HepG2 (cell line): ENCODE measurements around the gene SIX4. TPM values are rescaled to one million over a fixed set of nuclear protein-coding genes. Genes with fewer than 3 reads are reported as not detected.

Experiments
- BHLHE40 ChIP-seq: IDR thresholded peaks from 2 replicates; pipeline ENCODE4 v1.6.1; 2011; ENCODE audit warnings: low read length, improper control_type of control experiment
- BRF2 ChIP-seq: sonication (generic); formaldehyde crosslinking; IDR thresholded peaks from 2 replicates; pipeline ENCODE4 v1.8.1; 2022; ENCODE audit warnings: mild to moderate bottlenecking, missing genetic modification reagents
- EEA1 ChIP-seq: sonication (generic); formaldehyde crosslinking; IDR thresholded peaks from 2 replicates; pipeline ENCODE4 v1.5.1; 2020; ENCODE audit warnings: mild to moderate bottlenecking, missing genetic modification reagents, borderline replicate concordance
- EHMT2 ChIP-seq: fragments of 200-600 bp; sonication (generic); IDR thresholded peaks from 2 replicates; pipeline ENCODE4 v1.7.0; 2017; ENCODE audit warnings: antibody characterized with exemption, low read depth, low read length, borderline replicate concordance
- ELF3 ChIP-seq: IDR thresholded peaks from 2 replicates; pipeline ENCODE4 v1.6.1; 2016; ENCODE audit warnings: missing genetic modification reagents, missing compliant biosample characterization
- FOXA3 ChIP-seq: IDR thresholded peaks from 2 replicates; pipeline ENCODE4 v1.6.1; 2016; ENCODE audit warnings: missing genetic modification reagents, missing compliant biosample characterization
- FOXO1 ChIP-seq: sonication (generic); formaldehyde crosslinking; IDR thresholded peaks from 2 replicates; pipeline ENCODE4 v1.4.0; 2020; ENCODE audit warnings: missing genetic modification reagents
- GTF2F1 ChIP-seq: fragments of 150-350 bp; IDR thresholded peaks from 2 replicates; pipeline ENCODE4 v1.6.1; 2014; ENCODE audit warnings: low read length
- HHEX ChIP-seq: IDR thresholded peaks from 2 replicates; pipeline ENCODE4 v1.6.1; 2016; ENCODE audit warnings: control low read depth
- HNRNPUL1 ChIP-seq: fragments of 200-400 bp; formaldehyde crosslinking; IDR thresholded peaks from 2 replicates; pipeline ENCODE4 v1.6.1; 2017; ENCODE audit warnings: low read depth, mild to moderate bottlenecking, low read length, moderate library complexity
- JUN ChIP-seq: sonication (generic); formaldehyde crosslinking; IDR thresholded peaks from 2 replicates; pipeline ENCODE4 v1.4.0; 2020; ENCODE audit warnings: mild to moderate bottlenecking, missing genetic modification reagents
- KDM4B ChIP-seq: sonication (generic); formaldehyde crosslinking; IDR thresholded peaks from 2 replicates; pipeline ENCODE4 v1.4.0; 2020; ENCODE audit warnings: missing genetic modification reagents
- KDM5B ChIP-seq: sonication (generic); formaldehyde crosslinking; IDR thresholded peaks from 2 replicates; pipeline ENCODE4 v1.4.0; 2020; ENCODE audit warnings: missing genetic modification reagents, mild to moderate bottlenecking, borderline replicate concordance
- LCORL ChIP-seq, 2 experiments: fragments of 450-650 bp in 1 of 2; sonication (generic) in 1 of 2; formaldehyde crosslinking in 1 of 2; IDR thresholded peaks; 2 replicates each; pipeline versions ENCODE4 v1.5.0 to v1.6.1; 2017 to 2020; ENCODE audit warnings: antibody characterized with exemption in 1 of 2, missing genetic modification reagents in 1 of 2
- MTA3 ChIP-seq: sonication (generic); formaldehyde crosslinking; IDR thresholded peaks from 2 replicates; pipeline ENCODE4 v1.4.0; 2020; ENCODE audit warnings: missing genetic modification reagents
- MTF2 ChIP-seq: sonication (generic); formaldehyde crosslinking; IDR thresholded peaks from 2 replicates; pipeline ENCODE4 v1.5.0; 2020; ENCODE audit warnings: missing genetic modification reagents, borderline replicate concordance
- NRL ChIP-seq: sonication (generic); formaldehyde crosslinking; IDR thresholded peaks from 2 replicates; pipeline ENCODE4 v1.5.0; 2020; ENCODE audit warnings: missing genetic modification reagents, mild to moderate bottlenecking, moderate library complexity, borderline replicate concordance
- RBAK ChIP-seq: sonication (generic); formaldehyde crosslinking; IDR thresholded peaks from 2 replicates; pipeline ENCODE4 v1.5.1; 2020; ENCODE audit warnings: mild to moderate bottlenecking, missing genetic modification reagents
- RBM39 ChIP-seq: fragments of 200-400 bp; formaldehyde crosslinking; IDR thresholded peaks from one replicate; pipeline ENCODE4 v1.6.1; 2018; ENCODE audit warnings: antibody characterized with exemption, mild to moderate bottlenecking, low read depth, low read length; ENCODE audit not compliant: poor library complexity, severe bottlenecking
- SP140L ChIP-seq: sonication (generic); formaldehyde crosslinking; IDR thresholded peaks from 2 replicates; pipeline ENCODE4 v1.4.0; 2020; ENCODE audit warnings: missing genetic modification reagents, borderline replicate concordance
- TOPORS ChIP-seq: sonication (generic); formaldehyde crosslinking; IDR thresholded peaks from 2 replicates; pipeline ENCODE4 v1.8.0; 2023; ENCODE audit warnings: mild to moderate bottlenecking, missing genetic modification reagents
- TSC22D2 ChIP-seq: sonication (generic); formaldehyde crosslinking; IDR thresholded peaks from 2 replicates; pipeline ENCODE4 v1.5.1; 2020; ENCODE audit warnings: missing genetic modification reagents, mild to moderate bottlenecking, borderline replicate concordance
- ZBTB49 ChIP-seq: sonication (generic); formaldehyde crosslinking; IDR thresholded peaks from 2 replicates; pipeline ENCODE4 v1.4.0; 2020; ENCODE audit warnings: missing genetic modification reagents, borderline replicate concordance
- ZBTB7A ChIP-seq: sonication (generic); formaldehyde crosslinking; IDR thresholded peaks from 2 replicates; pipeline ENCODE4 v1.8.0; 2022; ENCODE audit warnings: mild to moderate bottlenecking, missing genetic modification reagents
- ZNF274 ChIP-seq: sonication (generic); formaldehyde crosslinking; IDR thresholded peaks from 2 replicates; pipeline ENCODE4 v1.5.1; 2020; ENCODE audit warnings: mild to moderate bottlenecking, missing genetic modification reagents
- ZNF570 ChIP-seq: sonication (generic); formaldehyde crosslinking; IDR thresholded peaks from 2 replicates; pipeline ENCODE4 v1.4.0; 2020; ENCODE audit warnings: mild to moderate bottlenecking, missing genetic modification reagents, borderline replicate concordance
- polyA plus RNA-seq, 8 experiments: library from polyadenylated mRNA; depleted of rRNA in 3 of 8; stranded (reverse) in 7 of 8; unstranded in 1 of 8; fragments of >200 nt; fragmentation: Illumina TruSeq in 4 of 8; extraction: Trizol in 4 of 8; gene quantifications; 2 replicates each; pipeline versions ENCODE4 v1.2.1 to v1.2.3, GENCODE V29; 2011 to 2016; ENCODE audit warnings: low read depth in 4 of 8, missing spikeins in 1 of 8, mixed read lengths in 1 of 8; ENCODE audit not compliant: insufficient read depth in 1 of 8
- total RNA-seq, 5 experiments: library from RNA; depleted of rRNA; stranded (reverse); fragments of >200 nt; fragmentation: Illumina TruSeq; extraction: Trizol; gene quantifications; 2 replicates each; pipeline ENCODE4 v1.2.3, GENCODE V29; 2016; ENCODE audit warnings: low read depth in 1 of 5
- TF ChIP-seq, protein P1 (sequence below): fragments of 450-650 bp; IDR thresholded peaks from 2 replicates; pipeline ENCODE4 v1.6.1; 2017

SIX4 gene
- total and polyA plus RNA-seq, 2 of the 13 experiments (the other 11 are each of a cell fraction or from before 2014, with no cell fraction given) = 5.0 to 6.0 TPM

DNA sequence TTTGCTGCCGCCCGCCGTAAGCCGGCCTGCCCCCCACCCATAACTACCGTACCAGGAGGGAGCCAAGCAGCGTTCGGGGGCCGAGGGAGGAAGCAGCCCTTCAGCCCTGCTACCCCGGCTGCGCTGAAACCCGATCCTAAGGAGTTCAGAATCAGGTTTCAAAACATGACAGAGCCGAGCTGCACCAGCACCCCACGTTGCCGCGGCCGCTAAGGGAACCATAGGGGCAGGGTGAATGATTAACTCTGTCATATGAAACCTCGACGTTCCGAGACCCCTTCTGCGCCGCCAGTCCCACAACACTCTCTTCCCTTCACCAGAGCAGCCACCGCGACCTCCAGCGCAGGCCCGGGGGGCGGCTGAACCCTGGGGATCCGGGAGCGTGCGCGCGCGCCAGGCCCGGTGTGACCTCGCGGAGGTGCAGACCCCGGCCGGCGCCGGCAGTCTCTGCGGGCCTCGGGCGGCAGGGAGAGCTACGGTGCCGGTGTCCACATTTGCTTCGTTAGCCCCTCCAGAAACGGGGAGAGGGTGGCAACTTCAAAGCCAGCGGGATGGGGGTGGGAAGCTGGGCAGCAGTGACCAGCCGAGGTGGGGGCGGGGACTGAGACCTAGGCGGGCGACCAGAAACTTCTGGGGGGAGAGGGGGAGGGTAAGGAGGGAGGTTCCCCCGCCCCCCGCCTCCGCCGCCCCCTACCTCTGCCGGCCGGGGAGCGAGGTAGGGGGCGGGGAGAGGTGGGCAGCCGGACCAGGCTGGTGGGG lies 1.6 kb downstream of the SIX4 start (continued):
- no peak for TF ChIP-seq KDM4B (CRISPR knock-in tag)
- TF ChIP-seq GTF2F1 = no peak
- no peak for TF ChIP-seq LCORL (IDR thresholded peaks at IDR 0.05)
- TF ChIP-seq LCORL (CRISPR knock-in tag; IDR thresholded peaks at IDR 0.05) = 0 out of 2 replicates have a peak, but pooled peaks have one; percentile 40
- no peak for TF ChIP-seq TSC22D2
- TF ChIP-seq HHEX (CRISPR knock-in tag) = 0 out of 2 replicates have a peak, but pooled peaks have one; percentile 22
- 0 out of 2 replicates have a peak, but pooled peaks have one; percentile 72 for TF ChIP-seq EEA1
- TF ChIP-seq SP140L (CRISPR knock-in tag) = no peak
- TF ChIP-seq KDM5B (CRISPR knock-in tag) = no peak
- peak; percentile 84 for TF ChIP-seq HNRNPUL1
- TF ChIP-seq BHLHE40 = no peak
- peak; percentile 38; the same call in 1 of the 2 replicates for TF ChIP-seq FOXA3 (CRISPR knock-in tag)
- no peak for TF ChIP-seq ELF3
- no peak for TF ChIP-seq EHMT2
- peak; percentile 83 for TF ChIP-seq ZBTB7A
- no peak for TF ChIP-seq MTA3 (CRISPR knock-in tag)
- no peak; the same call in none of the 2 replicates for TF ChIP-seq BRF2 (CRISPR knock-in tag)
- no peak for TF ChIP-seq ZNF570 (CRISPR knock-in tag)
- TF ChIP-seq RBM39 = peak; percentile 26
- no peak; the same call in 1 of the 2 replicates for TF ChIP-seq ZNF274 (CRISPR knock-in tag)
- no peak for TF ChIP-seq TOPORS (CRISPR knock-in tag)
- TF ChIP-seq NRL (CRISPR knock-in tag) = peak; percentile 34; the same call in 1 of the 2 replicates
- 0 out of 2 replicates have a peak, but pooled peaks have one; percentile 10 for TF ChIP-seq MTF2 (CRISPR knock-in tag)
- no peak for TF ChIP-seq FOXO1
- TF ChIP-seq ZBTB49 = no peak
- TF ChIP-seq JUN (CRISPR knock-in tag) = no peak
- TF ChIP-seq, protein P1, sequence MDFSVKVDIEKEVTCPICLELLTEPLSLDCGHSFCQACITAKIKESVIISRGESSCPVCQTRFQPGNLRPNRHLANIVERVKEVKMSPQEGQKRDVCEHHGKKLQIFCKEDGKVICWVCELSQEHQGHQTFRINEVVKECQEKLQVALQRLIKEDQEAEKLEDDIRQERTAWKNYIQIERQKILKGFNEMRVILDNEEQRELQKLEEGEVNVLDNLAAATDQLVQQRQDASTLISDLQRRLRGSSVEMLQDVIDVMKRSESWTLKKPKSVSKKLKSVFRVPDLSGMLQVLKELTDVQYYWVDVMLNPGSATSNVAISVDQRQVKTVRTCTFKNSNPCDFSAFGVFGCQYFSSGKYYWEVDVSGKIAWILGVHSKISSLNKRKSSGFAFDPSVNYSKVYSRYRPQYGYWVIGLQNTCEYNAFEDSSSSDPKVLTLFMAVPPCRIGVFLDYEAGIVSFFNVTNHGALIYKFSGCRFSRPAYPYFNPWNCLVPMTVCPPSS = no peak
- TF ChIP-seq RBAK = no peak
